ENCODE measurements around the gene SCAF4. TPM values are rescaled to one million over a fixed set of nuclear protein-coding genes. Genes with fewer than 3 reads are reported as not detected.

The SCAF4 gene
- 2.2 and 3.2 TPM in 2 replicates for total RNA-seq (ENCODE audit: low replicate concordance)

GRCh38 chr21:31731857-31732596 lies at the start of gene SCAF4:
Gene SCAF4, minus strand, starts transcription at chr21:31732118. Its CDS starts 426 bp downstream, at chr21:31731692.

GRCh38 chr21:31659536-31660258 lies 72.2 kb downstream of the SCAF4 start, which contains the start of gene SOD1:
Gene SOD1, plus strand, starts transcription at chr21:31659693. Its CDS starts 77 bp downstream, at chr21:31659770.

Other genes starting within 250 kb of the SCAF4 start
- 274 and 619 TPM in 2 replicates for gene SOD1, start 72.4 kb downstream of the SCAF4 start, total RNA-seq (ENCODE audit: low replicate concordance)
- gene HUNK, start 140.9 kb upstream of the SCAF4 start, total RNA-seq (ENCODE audit: low replicate concordance): 0.47 TPM in 1 of 2 replicates, not detected in the other

Data from smooth muscle cell of the coronary artery (primary cell).